IgD-negative memory B cell (primary cell): ENCODE data around the gene HTATIP2. TPM values are rescaled to one million over a fixed set of nuclear protein-coding genes. Genes with fewer than 3 reads are reported as not detected.

Source experiments
- H3K27ac Mint-ChIP-seq, 3 donors: one replicate each; pipeline ENCODE4 v1.8.0; 2020 to 2022; ENCODE audit warnings: mild to moderate bottlenecking in 3 of 3, mixed read lengths in 3 of 3, moderate library complexity in 1 of 3
- H3K27me3 Mint-ChIP-seq: one replicate; pipeline ENCODE4 v1.8.0; 2021; ENCODE audit warnings: mixed read lengths
- H3K36me3 Mint-ChIP-seq: one replicate; pipeline ENCODE4 v1.8.0; 2020; ENCODE audit warnings: mild to moderate bottlenecking, mixed read lengths
- H3K4me1 Mint-ChIP-seq, 3 donors: one replicate each; pipeline ENCODE4 v1.8.0; 2020 to 2022; ENCODE audit warnings: mixed read lengths in 3 of 3, mild to moderate bottlenecking in 1 of 3
- H3K4me3 Mint-ChIP-seq, 4 donors: one replicate each; pipeline ENCODE4 v1.8.0; 2020 to 2022; ENCODE audit warnings: mild to moderate bottlenecking in 4 of 4, mixed read lengths in 4 of 4, moderate library complexity in 3 of 4
- H3K9me3 Mint-ChIP-seq, 3 donors: one replicate each; pipeline ENCODE4 v1.8.0; 2020 to 2021; ENCODE audit warnings: mixed read lengths in 3 of 3, mild to moderate bottlenecking in 1 of 3
- polyA plus RNA-seq: library from polyadenylated mRNA; unstranded; fragments of 300-500 nt; fragmentation: Illumina TruSeq; gene quantifications from one replicate; pipeline ENCODE4 v1.2.3, GENCODE V29; 2021

The HTATIP2 gene
- 57.7 TPM for polyA plus RNA-seq

DNA sequence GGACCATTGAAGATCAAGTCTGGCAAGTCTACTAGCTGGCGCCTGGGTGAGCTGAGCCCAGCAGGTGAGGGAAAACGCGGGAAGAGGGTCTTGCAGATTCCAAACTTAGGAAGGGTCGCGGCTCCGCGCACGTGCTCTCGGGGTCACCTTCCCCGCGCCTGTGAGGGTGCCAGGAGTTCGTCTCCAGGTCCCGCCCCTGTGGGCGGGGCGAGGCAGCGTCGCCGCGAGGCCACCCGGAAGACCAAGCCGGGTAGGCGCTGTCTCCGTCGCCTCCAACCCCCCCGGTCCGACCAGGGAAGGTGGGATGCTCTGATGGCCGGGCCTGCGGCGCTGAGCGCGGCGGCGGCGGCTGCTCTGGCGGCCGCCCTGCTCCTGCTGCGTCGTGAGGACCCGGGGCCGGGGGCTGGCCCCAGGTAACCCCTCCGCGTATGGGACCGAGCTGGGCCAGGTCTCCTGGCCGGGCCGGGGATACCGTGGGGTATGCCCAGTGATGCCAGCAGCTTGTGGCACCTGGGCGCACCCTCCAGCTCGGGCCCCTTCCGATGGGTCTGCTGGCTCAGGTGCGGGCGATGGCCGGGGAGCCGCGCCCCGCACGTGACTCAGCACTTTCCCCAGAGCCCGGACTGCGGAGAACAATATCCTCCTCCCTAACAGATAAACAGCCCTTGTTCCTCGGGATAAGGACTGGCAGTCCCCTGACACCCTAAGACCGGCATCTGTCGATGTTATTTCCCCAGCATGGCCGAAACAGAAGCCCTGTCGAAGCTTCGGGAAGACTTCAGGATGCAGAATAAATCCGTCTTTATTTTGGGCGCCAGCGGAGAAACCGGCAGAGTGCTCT is at the start of gene HTATIP2:
HTATIP2 (plus strand) TSS at position 215 of the 841 bp plus-strand sequence; CDS start at position 739, 524 bp downstream.
- Mint-ChIP-seq H3K27ac (peak within 1 kb of the TSS; percentile 87 to 98 (median 93)), H3K36me3 (peaks cover 7% of the 10 kb centered on the region), H3K27me3 (no peaks in the 10 kb centered on the region), H3K4me3 (peak within 1 kb of the TSS; percentile 90 to 98 (median 96)), H3K9me3 (no peaks in the 10 kb centered on the region), H3K4me1 (peaks cover 32 to 46% (median 45%) of the 10 kb centered on the region in 3 donors)

DNA sequence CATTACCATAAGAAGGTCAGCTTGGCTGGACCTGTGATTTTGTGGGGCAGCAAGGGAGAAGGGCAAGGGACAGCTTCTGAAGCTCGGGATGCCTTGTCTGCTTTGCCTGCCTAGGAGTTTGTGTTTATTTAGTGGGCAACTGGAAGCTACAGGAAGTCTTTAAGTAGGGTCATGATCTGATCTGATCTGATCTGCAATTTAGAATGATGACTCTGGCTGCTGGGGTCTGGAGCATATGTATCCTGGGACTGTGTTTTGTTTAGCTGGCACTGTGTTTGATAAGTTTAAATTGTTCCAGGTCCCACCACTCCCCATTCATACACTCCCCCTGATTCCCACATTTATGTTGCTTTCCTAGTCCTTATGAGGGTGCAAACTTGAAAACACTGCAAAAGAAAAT is 47.7 kb upstream of the HTATIP2 start:
- Mint-ChIP-seq H3K36me3 (no peaks in the 10 kb centered on the region), H3K27me3 (no peaks in the 10 kb centered on the region), H3K4me3 (no peak overlapping the region), H3K4me1 (no peaks in the 10 kb centered on the region), H3K27ac (no peak overlapping the region), H3K9me3 (no peaks in the 10 kb centered on the region)

DNA sequence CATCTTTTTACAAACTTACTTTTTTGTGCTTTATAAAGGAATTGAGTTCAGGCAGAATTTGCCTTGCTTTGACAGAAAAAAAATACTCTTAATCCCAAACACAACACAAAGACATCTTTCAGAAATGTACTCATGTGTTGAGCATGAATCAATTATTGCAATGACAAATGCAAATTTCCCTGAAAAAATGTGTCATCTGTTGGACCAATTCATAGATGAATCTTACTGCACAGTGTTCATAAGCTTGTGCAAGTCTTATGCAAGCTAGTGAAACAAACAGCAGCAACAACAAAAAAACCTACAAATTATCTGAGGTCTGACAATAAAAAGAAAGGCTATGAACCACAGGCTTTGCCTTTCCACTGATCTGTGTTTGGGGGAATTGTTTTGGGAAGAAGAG is 42.3 kb upstream of the HTATIP2 start:
- Mint-ChIP-seq H3K4me3 (no peak overlapping the region), H3K27me3 (peaks cover 3% of the 10 kb centered on the region), H3K9me3 (no peaks in the 10 kb centered on the region), H3K36me3 (no peaks in the 10 kb centered on the region), H3K27ac (no peak overlapping the region), H3K4me1 (no peaks in the 10 kb centered on the region)

DNA sequence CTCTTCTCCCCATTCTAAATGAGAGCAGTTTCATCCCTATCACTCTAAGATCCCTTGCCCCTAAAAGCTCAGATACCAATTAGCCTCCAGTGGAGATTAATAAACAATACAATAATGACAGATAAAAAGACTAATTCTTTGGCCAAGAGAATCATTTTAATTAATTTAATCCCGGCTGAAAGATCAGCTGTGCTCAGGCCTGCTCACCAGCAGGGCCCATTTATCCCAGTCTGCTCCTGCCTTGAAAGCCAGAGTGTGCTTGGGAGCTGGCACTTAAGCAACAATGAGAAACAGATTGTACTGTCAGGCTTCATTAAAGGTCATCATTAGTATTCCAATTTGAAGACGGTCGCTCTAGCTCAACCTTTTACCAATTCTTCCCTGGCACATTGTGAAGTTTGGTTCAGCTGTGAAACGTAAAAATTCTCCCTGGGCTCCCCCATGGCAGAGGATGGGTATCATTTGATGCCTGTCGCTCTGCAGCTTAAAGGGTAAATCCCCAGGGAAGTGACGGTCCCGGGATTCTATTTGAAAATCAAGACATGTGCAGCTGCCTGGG is 36.1 kb upstream of the HTATIP2 start:
- Mint-ChIP-seq H3K27ac (no peak overlapping the region), H3K9me3 (no peaks in the 10 kb centered on the region), H3K27me3 (peaks cover 4% of the 10 kb centered on the region), H3K36me3 (no peaks in the 10 kb centered on the region), H3K4me3 (no peak overlapping the region), H3K4me1 (no peaks in the 10 kb centered on the region)

DNA sequence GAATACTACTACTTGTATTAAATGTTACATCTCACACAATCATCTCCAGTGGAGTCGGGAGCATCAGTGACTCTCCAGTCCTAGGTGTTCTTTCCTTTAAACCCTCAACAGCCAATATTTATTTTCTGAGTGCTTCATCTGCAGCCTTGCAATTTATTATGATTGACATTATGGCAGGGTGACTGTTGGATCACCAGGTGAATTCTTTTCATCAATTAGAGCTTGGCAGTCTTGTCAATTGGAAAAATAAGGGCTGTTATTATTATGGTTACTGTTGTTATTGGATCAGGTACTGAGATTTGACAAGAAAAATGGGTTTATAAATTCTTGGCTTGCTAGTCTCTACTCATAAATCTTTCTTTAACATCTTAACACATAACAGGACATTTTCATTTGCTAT is 27.5 kb upstream of the HTATIP2 start:
- H3K27ac Mint-ChIP-seq, result no peak overlapping the region

DNA sequence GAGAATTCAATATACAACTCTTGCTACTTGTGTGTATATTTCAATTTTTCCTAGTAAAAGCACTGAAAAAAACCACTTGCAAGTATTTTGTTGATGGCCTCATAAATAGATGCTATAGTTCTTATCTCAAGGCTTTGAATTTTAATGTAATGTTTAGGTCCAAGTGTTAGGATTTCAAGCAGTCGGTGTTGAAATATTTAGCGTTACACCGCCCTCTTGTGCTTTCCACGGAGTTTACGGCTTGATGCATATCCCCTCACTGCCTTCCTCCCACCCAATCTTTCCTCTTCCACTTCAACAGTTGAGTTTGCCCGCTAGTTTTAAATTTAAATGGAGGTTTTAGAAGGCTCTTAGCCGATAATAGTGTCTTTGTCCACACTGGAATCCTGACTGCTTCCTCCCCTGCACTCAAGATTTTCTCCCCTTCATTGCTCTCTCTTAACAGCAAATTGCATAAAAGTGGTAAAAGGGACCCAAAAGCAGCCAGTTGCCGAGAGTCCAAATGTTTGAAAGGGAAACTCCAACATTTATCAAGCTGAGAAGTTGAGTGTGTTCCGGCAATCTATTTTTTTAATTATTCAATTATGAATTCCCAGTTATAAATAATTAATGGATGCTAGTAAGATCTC is 25.9 kb upstream of the HTATIP2 start:
- Mint-ChIP-seq H3K27me3 (peaks cover 37% of the 10 kb centered on the region), H3K27ac (peak overlapping the region in 1 of 3 donors; percentile 32), H3K36me3 (no peaks in the 10 kb centered on the region), H3K4me1 (no peaks in the 10 kb centered on the region), H3K4me3 (no peak overlapping the region), H3K9me3 (peaks cover 0 to 5% (median 0%) of the 10 kb centered on the region in 3 donors)

More for the DNA sequence above, 27.5 kb upstream of the HTATIP2 start:
- peaks cover 33% of the 10 kb centered on the region for H3K27me3 Mint-ChIP-seq
- H3K9me3 Mint-ChIP-seq, result peaks cover 0 to 4% (median 0%) of the 10 kb centered on the region in 3 donors
- H3K4me3 Mint-ChIP-seq, result no peak overlapping the region
- no peaks in the 10 kb centered on the region for H3K4me1 Mint-ChIP-seq
- H3K36me3 Mint-ChIP-seq, result no peaks in the 10 kb centered on the region

DNA sequence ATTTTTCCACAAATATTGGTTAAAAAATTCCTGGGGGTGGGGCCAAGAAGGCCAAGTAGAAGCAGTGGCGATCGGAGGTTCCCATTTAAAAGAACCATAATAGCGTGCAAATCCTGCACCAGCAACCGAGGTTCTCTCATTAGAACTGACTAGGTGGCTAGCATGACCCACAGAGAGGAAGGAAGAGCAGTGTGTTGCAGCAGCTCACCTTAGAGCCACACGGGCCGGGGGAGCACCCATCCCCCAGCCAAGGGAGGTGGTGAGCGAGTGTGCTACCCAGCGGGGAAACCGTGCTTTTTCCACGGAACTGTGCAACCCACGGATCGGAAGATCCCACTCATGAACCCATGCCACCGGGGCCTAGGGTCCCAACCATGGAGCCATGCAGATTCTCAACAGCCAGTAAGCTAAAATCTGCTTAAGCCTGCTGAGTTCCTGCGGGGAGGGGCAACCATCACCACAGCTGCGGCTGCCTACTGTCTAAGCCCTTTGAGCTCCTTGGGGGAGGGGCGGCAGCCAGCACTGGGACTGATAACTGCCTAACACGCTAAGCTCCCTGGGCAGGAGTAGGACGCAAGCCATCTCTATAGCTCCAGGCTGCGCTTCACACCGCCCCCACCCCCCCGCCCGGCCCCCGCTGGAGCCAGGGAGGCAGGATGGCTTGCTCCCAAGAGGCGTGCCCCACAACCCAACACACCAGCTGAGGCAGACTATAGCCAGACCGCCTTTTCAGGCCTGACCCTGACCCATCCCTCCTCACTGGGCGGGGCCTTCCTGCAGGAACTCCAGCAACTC is 21.0 kb upstream of the HTATIP2 start:
- Mint-ChIP-seq H3K36me3 (no peaks in the 10 kb centered on the region), H3K27ac (no peak overlapping the region), H3K4me3 (no peak overlapping the region), H3K9me3 (peaks cover 0 to 3% (median 0%) of the 10 kb centered on the region in 3 donors), H3K27me3 (peaks cover 40% of the 10 kb centered on the region), H3K4me1 (peaks cover 11 to 15% (median 14%) of the 10 kb centered on the region in 3 donors)

DNA sequence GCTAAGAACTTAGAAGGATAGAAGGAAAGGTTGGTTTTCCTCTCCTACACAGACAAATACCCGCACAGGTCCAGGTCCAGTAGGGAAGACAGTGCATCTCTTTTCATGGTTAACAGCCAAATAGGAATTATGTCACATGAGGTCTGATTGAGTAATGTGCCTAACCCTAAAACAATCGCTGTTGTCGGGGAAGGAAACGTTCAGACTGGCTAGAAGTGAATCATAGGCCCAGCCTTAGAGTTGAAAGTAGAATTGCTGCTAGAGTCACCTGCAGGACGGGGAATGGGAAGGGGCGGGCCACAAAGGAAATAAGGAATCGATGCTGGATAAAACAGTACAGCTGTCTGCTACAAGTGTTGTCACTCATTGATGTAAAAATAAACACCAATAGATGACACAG is 12.4 kb upstream of the HTATIP2 start:
- Mint-ChIP-seq H3K4me1 (peaks cover 11 to 14% (median 13%) of the 10 kb centered on the region in 3 donors), H3K9me3 (no peaks in the 10 kb centered on the region)

DNA sequence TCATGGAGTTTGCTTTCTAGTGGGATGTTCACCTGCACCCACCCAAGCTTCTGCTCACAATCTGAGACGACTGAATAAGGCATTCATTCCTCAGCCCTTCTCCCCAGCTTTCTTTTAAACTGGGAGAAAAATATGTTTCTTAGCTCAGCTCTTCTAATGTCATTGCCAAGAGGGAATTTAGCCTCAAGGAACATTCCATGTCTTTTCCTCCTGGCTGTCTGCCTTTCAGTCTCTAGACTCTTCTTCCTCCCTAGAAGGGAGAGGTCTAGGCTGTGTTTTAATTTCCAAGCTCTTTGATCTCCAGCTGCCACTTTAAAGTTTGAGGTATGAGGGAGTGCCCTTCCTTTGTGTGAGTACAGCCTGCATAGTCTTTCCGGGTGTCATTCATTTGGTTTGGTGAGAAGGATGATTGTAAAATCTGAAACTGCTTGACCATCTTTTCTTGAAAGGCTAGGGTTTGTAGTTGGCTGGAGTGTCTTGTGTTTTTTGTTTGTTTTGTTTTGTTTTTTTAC is 11.7 kb upstream of the HTATIP2 start:
- Mint-ChIP-seq H3K27me3 (peaks cover 6% of the 10 kb centered on the region), H3K4me3 (no peak overlapping the region), H3K27ac (no peak overlapping the region), H3K4me1 (peaks cover 6 to 10% (median 7%) of the 10 kb centered on the region in 3 donors), H3K36me3 (no peaks in the 10 kb centered on the region), H3K9me3 (no peaks in the 10 kb centered on the region)

More for the DNA sequence above, 12.4 kb upstream of the HTATIP2 start:
- H3K27ac Mint-ChIP-seq, result no peak overlapping the region
- peaks cover 8% of the 10 kb centered on the region for H3K27me3 Mint-ChIP-seq
- no peaks in the 10 kb centered on the region for H3K36me3 Mint-ChIP-seq
- no peak overlapping the region for H3K4me3 Mint-ChIP-seq

DNA sequence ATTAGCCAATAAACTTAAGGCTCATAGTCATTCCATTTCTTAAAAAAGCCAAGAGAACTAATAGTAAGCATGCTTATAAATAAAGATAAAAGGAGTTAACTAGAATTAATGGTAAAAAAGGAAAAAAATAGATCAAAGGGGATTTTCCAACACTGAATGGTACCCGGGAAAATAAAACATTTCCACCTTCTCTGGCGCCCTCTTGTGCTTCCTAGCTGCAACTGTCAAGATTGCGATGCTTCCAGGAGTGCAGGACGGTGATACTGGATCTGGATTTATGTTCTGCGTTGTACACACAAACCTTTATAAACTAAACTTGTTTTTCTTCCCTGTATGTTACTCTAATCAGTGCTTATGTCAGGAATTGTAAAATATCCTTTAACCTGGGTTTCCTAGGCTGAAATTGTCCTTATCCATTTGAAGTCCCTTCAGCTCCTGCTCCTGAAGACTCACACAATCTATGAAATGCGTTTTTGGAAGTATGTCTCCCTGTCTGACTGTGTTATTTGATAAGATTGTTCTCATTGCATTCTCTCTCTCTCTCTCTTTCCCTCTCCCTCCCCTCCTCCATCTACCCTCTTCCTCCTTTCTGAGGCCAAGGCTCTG is 9.6 kb upstream of the HTATIP2 start:
- H3K27me3 Mint-ChIP-seq, result peaks cover 6% of the 10 kb centered on the region
- H3K4me1 Mint-ChIP-seq, result peaks cover 0 to 2% (median 0%) of the 10 kb centered on the region in 3 donors
- no peaks in the 10 kb centered on the region for H3K9me3 Mint-ChIP-seq
- H3K27ac Mint-ChIP-seq, result peak overlapping the region in 1 of 3 donors; percentile 62
- no peak overlapping the region for H3K4me3 Mint-ChIP-seq
- no peaks in the 10 kb centered on the region for H3K36me3 Mint-ChIP-seq

DNA sequence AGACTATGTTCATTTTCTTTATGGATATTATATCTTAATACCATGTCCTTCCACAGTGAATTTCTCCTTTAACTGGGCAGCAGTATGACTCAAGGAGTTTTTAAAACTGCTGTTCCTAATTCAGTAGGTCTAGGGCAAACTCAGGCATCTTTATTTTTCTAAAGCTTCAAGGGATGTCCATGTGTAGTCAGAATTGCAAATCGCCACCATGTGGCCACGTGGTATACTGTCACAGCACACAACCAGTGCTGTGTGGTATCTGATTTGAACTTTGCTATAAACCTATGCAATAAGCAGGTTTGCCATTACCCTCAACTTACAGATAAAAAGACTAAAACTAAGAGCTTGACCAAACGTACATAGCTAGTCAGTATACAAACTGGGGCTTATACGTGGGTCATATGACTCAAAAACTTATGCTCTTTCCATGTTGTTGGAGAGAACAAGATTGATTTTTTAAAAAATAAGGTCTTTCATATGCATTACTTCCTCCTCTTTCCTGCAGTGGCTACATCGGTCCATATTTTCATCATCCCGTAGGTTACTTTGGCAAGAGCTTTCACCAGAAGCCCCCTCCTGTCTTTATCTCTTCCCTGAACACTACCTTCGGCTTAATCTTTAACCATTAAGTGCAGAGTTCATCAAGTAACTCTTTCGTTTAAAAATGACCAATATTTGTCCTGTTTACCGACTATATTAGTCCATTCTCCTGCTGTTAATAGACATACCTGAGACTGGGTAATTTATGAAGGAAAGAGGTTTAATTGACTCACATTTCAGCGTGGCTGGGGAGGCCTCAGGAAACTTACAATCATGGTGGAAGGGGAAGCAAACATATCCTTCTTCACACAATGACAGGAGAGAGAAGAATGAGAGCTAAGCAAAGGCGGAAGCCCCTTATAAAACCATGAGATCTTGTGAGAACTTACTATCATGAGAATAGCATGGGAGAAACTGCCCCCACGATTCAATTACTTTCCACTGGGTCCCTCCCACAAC is 8.0 kb upstream of the HTATIP2 start:
- no peak overlapping the region for H3K27ac Mint-ChIP-seq
- H3K36me3 Mint-ChIP-seq, result no peaks in the 10 kb centered on the region
- H3K4me1 Mint-ChIP-seq, result peaks cover 2 to 5% (median 3%) of the 10 kb centered on the region in 3 donors
- peaks cover 6% of the 10 kb centered on the region for H3K27me3 Mint-ChIP-seq
- H3K4me3 Mint-ChIP-seq, result no peak overlapping the region
- no peaks in the 10 kb centered on the region for H3K9me3 Mint-ChIP-seq

DNA sequence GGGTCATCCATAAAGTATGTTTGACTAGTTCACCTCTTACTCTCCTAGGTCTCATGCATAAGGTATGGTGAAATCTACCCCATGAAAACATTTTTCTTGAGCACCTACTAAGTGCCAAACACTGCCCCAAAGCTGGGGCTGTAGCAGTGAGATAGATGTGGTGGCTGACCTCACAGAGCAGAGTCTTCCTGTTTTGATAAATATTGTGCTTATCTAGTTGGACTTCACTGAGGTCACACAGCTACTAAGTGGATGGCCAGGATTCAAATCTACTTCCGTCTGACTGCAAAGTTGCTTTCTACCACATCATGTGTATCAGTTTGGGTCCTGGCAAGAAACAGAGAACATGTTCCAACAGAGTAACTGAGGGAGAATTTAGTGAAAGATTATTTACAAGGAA is 6.4 kb upstream of the HTATIP2 start:
- H3K4me3 Mint-ChIP-seq, result no peak overlapping the region
- no peaks in the 10 kb centered on the region for H3K36me3 Mint-ChIP-seq
- peaks cover 8 to 11% (median 8%) of the 10 kb centered on the region in 3 donors for H3K4me1 Mint-ChIP-seq
- H3K9me3 Mint-ChIP-seq, result no peaks in the 10 kb centered on the region
- peaks cover 6% of the 10 kb centered on the region for H3K27me3 Mint-ChIP-seq
- H3K27ac Mint-ChIP-seq, result no peak overlapping the region

DNA sequence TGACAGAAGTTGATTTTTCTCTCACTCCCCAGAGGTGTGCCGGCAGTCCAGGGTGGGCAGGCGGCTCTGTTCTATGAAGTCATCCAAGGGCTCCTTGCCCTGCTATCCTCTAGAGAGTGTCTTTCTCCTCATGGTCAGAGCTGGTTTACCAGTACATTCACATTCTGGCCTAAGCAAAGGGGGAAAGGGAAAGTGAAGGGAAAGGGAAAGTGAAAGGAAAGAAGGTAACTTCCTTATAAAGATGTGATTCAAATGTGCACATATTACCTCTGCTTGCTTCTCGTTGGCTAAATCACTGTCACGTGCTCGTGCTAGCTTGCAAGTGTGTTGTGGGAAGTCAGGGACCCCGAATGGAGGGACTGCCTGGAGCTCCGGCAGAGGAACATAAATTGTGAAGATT is 2.9 kb upstream of the HTATIP2 start:
- Mint-ChIP-seq H3K27ac (peak overlapping the region; percentile 10 to 86 (median 21)), H3K4me1 (peaks cover 26 to 32% (median 29%) of the 10 kb centered on the region in 3 donors)

More for the DNA sequence above, 2.9 kb upstream of the HTATIP2 start:
- Mint-ChIP-seq H3K27me3 (peaks cover under 1% of the 10 kb centered on the region), H3K36me3 (peaks cover 2% of the 10 kb centered on the region), H3K9me3 (no peaks in the 10 kb centered on the region), H3K4me3 (peak overlapping the region; percentile 34 to 90 (median 74))
